IMR-90 (cell line): ENCODE measurements around the gene GGTA1. TPM values are rescaled to one million over a fixed set of nuclear protein-coding genes. Genes with fewer than 3 reads are reported as not detected.

Experiments
- ATAC-seq: fragments of 200-7000 bp; cut with Tn5 transposase; 2 replicates; pipeline ENCODE4 v1.9.1; 2020; ENCODE audit warnings: low read depth, mild to moderate bottlenecking, moderate library complexity
- BruUV-seq: library from RNA; stranded (reverse); fragments of 400-500 nt; replicated peaks from 2 replicates; lab custom pipeline; 2021; lab: Mats Ljungman, UMichigan
- CTCF ChIA-PET: fragments of 300-600 bp; formaldehyde crosslinking; extraction: SDS; loops from one replicate; lab custom pipeline; 2021; ENCODE audit warnings: antibody characterized with exemption; lab: Yijun Ruan, JAX
- POLR2A ChIA-PET: fragments of 300-600 bp; sonication (Branson Sonifier 250); formaldehyde crosslinking; loops from one replicate; lab custom pipeline; 2022; ENCODE audit warnings: antibody characterized with exemption; ENCODE audit not compliant: unreplicated experiment; lab: Charles Lee
- DNase-seq: peaks from one replicate; pipeline ENCODE4 v3.0.0; 2013
- H2AFZ ChIP-seq: replicated peaks from 2 replicates; pipeline ENCODE3; 2013; ENCODE audit warnings: low read length, mild to moderate bottlenecking; ENCODE audit not compliant: poor library complexity
- H2AK5ac ChIP-seq: 2 replicates; pipeline ENCODE4 v1.6.1; 2013; ENCODE audit warnings: low read depth, low read length, inconsistent platforms
- H2AK9ac ChIP-seq: replicated peaks from 2 replicates; pipeline ENCODE3; 2013; ENCODE audit warnings: mild to moderate bottlenecking, low read depth, low read length, moderate library complexity; ENCODE audit not compliant: poor library complexity
- H2BK120ac ChIP-seq: 2 replicates; pipeline ENCODE4 v1.6.1; 2013; ENCODE audit warnings: low read depth, low read length, inconsistent platforms
- H2BK15ac ChIP-seq: 3 replicates; pipeline ENCODE4 v1.6.1; 2013; ENCODE audit warnings: low read depth, low read length, inconsistent platforms
- H2BK20ac ChIP-seq: 2 replicates; pipeline ENCODE4 v1.6.1; 2013; ENCODE audit warnings: low read depth, mild to moderate bottlenecking, inconsistent platforms, low read length, moderate library complexity
- H2BK5ac ChIP-seq: 2 replicates; pipeline ENCODE4 v1.6.1; 2013; ENCODE audit warnings: mild to moderate bottlenecking, low read depth, low read length, inconsistent platforms; ENCODE audit not compliant: poor library complexity, severe bottlenecking
- H3K14ac ChIP-seq: replicated peaks from 2 replicates; pipeline ENCODE4 v1.6.1; 2013; ENCODE audit warnings: low read depth, low read length, inconsistent platforms
- H3K18ac ChIP-seq: 2 replicates; pipeline ENCODE4 v1.6.1; 2013; ENCODE audit warnings: low read depth, low read length, control low read depth
- H3K23ac ChIP-seq: 2 replicates; pipeline ENCODE4 v1.6.1; 2013; ENCODE audit warnings: low read depth, low read length, inconsistent platforms
- H3K27ac ChIP-seq: 2 replicates; pipeline ENCODE4 v1.5.1; 2013; ENCODE audit warnings: mild to moderate bottlenecking, control low read depth, low read length; ENCODE audit not compliant: insufficient read depth
- H3K27me3 ChIP-seq: 2 replicates; pipeline ENCODE4 v1.6.1; 2013; ENCODE audit warnings: low read length; ENCODE audit not compliant: control insufficient read depth, insufficient read depth
- H3K36me3 ChIP-seq: 2 replicates; pipeline ENCODE4 v1.6.1; 2013; ENCODE audit warnings: low read length, mixed read lengths; ENCODE audit not compliant: control insufficient read depth, insufficient read depth
- H3K4ac ChIP-seq: 2 replicates; pipeline ENCODE4 v1.6.1; 2013; ENCODE audit warnings: low read depth, low read length, inconsistent platforms
- H3K4me1 ChIP-seq: 2 replicates; pipeline ENCODE4 v1.6.1; 2013; ENCODE audit warnings: low read length, mixed read lengths; ENCODE audit not compliant: control insufficient read depth, insufficient read depth
- H3K4me2 ChIP-seq: 2 replicates; pipeline ENCODE4 v1.6.1; 2013; ENCODE audit warnings: low read depth, mild to moderate bottlenecking, control low read depth, low read length, moderate library complexity
- H3K4me3 ChIP-seq: 2 replicates; pipeline ENCODE4 v1.5.1; 2013; ENCODE audit warnings: low read depth, mild to moderate bottlenecking, control low read depth, low read length, moderate library complexity; ENCODE audit not compliant: insufficient read depth
- H3K56ac ChIP-seq: 2 replicates; pipeline ENCODE4 v1.6.1; 2013; ENCODE audit warnings: low read length, inconsistent platforms; ENCODE audit not compliant: insufficient read depth; ENCODE audit errors: extremely low read depth
- H3K79me1 ChIP-seq, 2 experiments: 2 replicates each; pipeline ENCODE4 v1.6.1; 2013; ENCODE audit warnings: low read length in 2 of 2, inconsistent platforms in 1 of 2, low read depth in 1 of 2
- H3K9ac ChIP-seq: 2 replicates; pipeline ENCODE4 v1.6.1; 2013; ENCODE audit warnings: low read depth, low read length, control low read depth
- H3K9me1 ChIP-seq: 2 replicates; pipeline ENCODE4 v1.6.1; 2013; ENCODE audit warnings: low read length, inconsistent platforms; ENCODE audit not compliant: insufficient read depth
- H3K9me3 ChIP-seq: 2 replicates; pipeline ENCODE4 v1.6.1; 2013; ENCODE audit warnings: low read length; ENCODE audit not compliant: control insufficient read depth, insufficient read depth
- H4K20me1 ChIP-seq: 2 replicates; pipeline ENCODE4 v1.6.1; 2013; ENCODE audit warnings: low read length, inconsistent platforms; ENCODE audit not compliant: insufficient read depth
- H4K5ac ChIP-seq: 2 replicates; pipeline ENCODE4 v1.6.1; 2013; ENCODE audit warnings: mild to moderate bottlenecking, low read depth, low read length, control low read depth
- H4K8ac ChIP-seq, 2 experiments: 2 replicates each; pipeline ENCODE4 v1.6.1; 2013; ENCODE audit warnings: low read depth in 2 of 2, low read length in 2 of 2, control low read depth in 1 of 2, inconsistent platforms in 1 of 2
- H4K91ac ChIP-seq: 2 replicates; pipeline ENCODE4 v1.6.1; 2013; ENCODE audit warnings: low read depth, low read length, inconsistent platforms; ENCODE audit not compliant: insufficient read depth
- CHD1 ChIP-seq: IDR thresholded peaks from 2 replicates; pipeline ENCODE4 v1.6.1; 2012; ENCODE audit warnings: low read depth, low read length, improper control_type of control experiment
- CTCF ChIP-seq: conservative IDR thresholded peaks from 2 replicates; pipeline ENCODE4 v1.5.1; 2012; ENCODE audit warnings: mild to moderate bottlenecking, low read depth, low read length, improper control_type of control experiment
- ELK1 ChIP-seq: fragments of 150-350 bp; IDR thresholded peaks from 2 replicates; pipeline ENCODE4 v1.6.1; 2016; ENCODE audit warnings: low read depth, mild to moderate bottlenecking, low read length, moderate library complexity, borderline replicate concordance
- FOS ChIP-seq: fragments of 150-350 bp; IDR thresholded peaks from 2 replicates; pipeline ENCODE4 v1.6.1; 2016; ENCODE audit warnings: low read depth, low read length
- MAZ ChIP-seq: IDR thresholded peaks from 2 replicates; pipeline ENCODE4 v1.6.1; 2012; ENCODE audit warnings: low read depth, mild to moderate bottlenecking, low read length, improper control_type of control experiment, moderate library complexity, borderline replicate concordance
- POLR2A ChIP-seq: IDR thresholded peaks from 2 replicates; pipeline ENCODE4 v1.6.1; 2012; ENCODE audit warnings: mild to moderate bottlenecking, low read depth, low read length
- RAD21 ChIP-seq: IDR thresholded peaks from 2 replicates; pipeline ENCODE4 v1.6.1; 2012; ENCODE audit warnings: low read length, improper control_type of control experiment
- RCOR1 ChIP-seq: IDR thresholded peaks from 2 replicates; pipeline ENCODE4 v1.6.1; 2012; ENCODE audit warnings: mild to moderate bottlenecking, low read length, improper control_type of control experiment; ENCODE audit not compliant: insufficient replicate concordance
- SMC3 ChIP-seq: fragments of 150-350 bp; IDR thresholded peaks from 2 replicates; pipeline ENCODE4 v1.6.1; 2016; ENCODE audit warnings: low read depth, mild to moderate bottlenecking, antibody characterized with exemption, low read length, moderate library complexity
- USF2 ChIP-seq: fragments of 150-350 bp; IDR thresholded peaks from 2 replicates; pipeline ENCODE4 v1.6.1; 2017; ENCODE audit warnings: mild to moderate bottlenecking, antibody characterized with exemption, low read length, low read depth
- WGBS, 2 experiments: methylation state at CpG; one replicate each; pipeline versions ENCODE4 v1.1.5 to v1.1.7; 2013; ENCODE audit warnings: missing lambda C conversion rate in 2 of 2; ENCODE audit not compliant: insufficient read length in 1 of 2; ENCODE audit errors: extremely low coverage in 2 of 2; 5-methylcytosine and 5-hydroxymethylcytosine counted together
- dilution Hi-C: fragments of 300-500 bp; cut with HindIII; formaldehyde crosslinking; loops from one replicate; pipeline ENCODE4 v1.14.3; 2018; ENCODE audit warnings: low sequenced_read_pairs; ENCODE audit not compliant: unreplicated experiment
- in situ Hi-C: fragments of 300-500 bp; cut with MboI; formaldehyde crosslinking; loops from 3 replicates; pipeline ENCODE4 v1.14.3; 2019; ENCODE audit warnings: low sequenced_read_pairs, inconsistent platforms, mixed read lengths
- intact Hi-C: fragments of 100-400 bp; cut with micrococcal nuclease; formaldehyde crosslinking; loops from 2 replicates; pipeline ENCODE4 v1.10.0; 2022
- polyA plus RNA-seq, 3 experiments: library from polyadenylated mRNA; depleted of rRNA; stranded (reverse); fragments of >200 nt; gene quantifications; 2 replicates each; pipeline ENCODE4 v1.2.3, GENCODE V29; 2012; ENCODE audit warnings: low replicate concordance in 1 of 3
- total RNA-seq: library from RNA; depleted of rRNA; stranded (reverse); fragments of >200 nt; gene quantifications from 2 replicates; pipeline ENCODE4 v1.2.3, GENCODE V29; 2012

GGTA1 gene
- total and polyA plus RNA-seq, 2 of the 4 experiments (the other 2 are of a cell fraction) = not detected

GRCh38 chr9:121548666-121549065 lies 49.0 kb upstream of the GGTA1 start:
- H2AK9ac ChIP-seq = no peak overlapping the region
- H3K9ac ChIP-seq = no peak overlapping the region
- no peak overlapping the region for H3K4me2 ChIP-seq
- no peaks in the 10 kb centered on the region for H3K36me3 ChIP-seq
- H3K4me1 ChIP-seq = no peaks in the 10 kb centered on the region
- H2BK5ac ChIP-seq = no peak overlapping the region
- no peak overlapping the region for H3K23ac ChIP-seq
- POLR2A ChIA-PET = no interaction called here
- no peak overlapping the region for H3K56ac ChIP-seq
- H3K27me3 ChIP-seq = peaks cover 19% of the 10 kb centered on the region
- H3K79me1 ChIP-seq = no peaks in the 10 kb centered on the region
- no peaks in the 10 kb centered on the region for H3K9me3 ChIP-seq
- H3K4me3 ChIP-seq = no peak overlapping the region
- H3K27ac ChIP-seq = no peak overlapping the region
- no TSS peak for BruUV-seq
- TF ChIP-seq RAD21 = no peak
- no peak for TF ChIP-seq FOS
- TF ChIP-seq CTCF = no peak
- no peak for TF ChIP-seq CHD1
- no peak for TF ChIP-seq POLR2A
- TF ChIP-seq USF2 = no peak
- TF ChIP-seq SMC3 = no peak
- no peak for TF ChIP-seq RCOR1
- no peak for TF ChIP-seq ELK1
- TF ChIP-seq MAZ = no peak
- H4K20me1 ChIP-seq = no peaks in the 10 kb centered on the region
- no peak overlapping the region for H4K5ac ChIP-seq
- ATAC-seq (no peak), DNase-seq (no peak)
- no peaks in the 10 kb centered on the region for H3K9me1 ChIP-seq
- no peak overlapping the region for H2BK120ac ChIP-seq
- H3K18ac ChIP-seq = no peak overlapping the region
- no peak overlapping the region for H4K91ac ChIP-seq
- H2AFZ ChIP-seq = no peak overlapping the region
- intact Hi-C loops (loop anchor here (5.0 kb wide), 1 partner anchor 549 kb away; no protein-coding TSS in a partner anchor), in situ Hi-C loops (loop anchor here (5.0 kb wide), 1 partner anchor 449 kb away; no protein-coding TSS in a partner anchor), dilution Hi-C loops (no loop called here)
- CTCF ChIA-PET = no interaction called here
- no peak overlapping the region for H2BK15ac ChIP-seq
- no peak overlapping the region for H2BK20ac ChIP-seq
- H3K14ac ChIP-seq = no peak overlapping the region
- H2AK5ac ChIP-seq = no peak overlapping the region
- no peak overlapping the region for H4K8ac ChIP-seq
- H3K4ac ChIP-seq = no peak overlapping the region
- WGBS, 2 experiments = no CpG with 5 or more reads among the region's 2 CpGs
